GM23338 (cell line): ENCODE results near the gene RHCG. TPM values are rescaled to one million over a fixed set of nuclear protein-coding genes. Genes with fewer than 3 reads are reported as not detected.

Source experiments
- ATAC-seq: fragments of 200-7000 bp; cut with Tn5 transposase; 3 replicates; pipeline ENCODE4 v1.9.1; 2020
- DNase-seq: peaks from one replicate; pipeline ENCODE4 v3.0.0-alpha.2; 2015; ENCODE audit warnings: low spot score
- H2AFZ ChIP-seq: fragments of 200-600 bp; sonication (generic); 2 replicates; pipeline ENCODE4 v1.8.0; 2016; ENCODE audit warnings: antibody characterized with exemption, mild to moderate bottlenecking, moderate library complexity
- H3F3A ChIP-seq: fragments of 200-600 bp; sonication (generic); replicated peaks from 2 replicates; pipeline ENCODE4 v1.8.0; 2017; ENCODE audit warnings: antibody characterized with exemption, mixed run types, low read depth
- H3K27ac ChIP-seq: fragments of 200-600 bp; sonication (generic); 2 replicates; pipeline ENCODE4 v1.6.1; 2016; ENCODE audit warnings: low read depth
- H3K27me3 ChIP-seq: fragments of 200-600 bp; sonication (generic); 2 replicates; pipeline ENCODE4 v1.8.0; 2016; ENCODE audit warnings: mild to moderate bottlenecking, mixed run types, moderate library complexity; ENCODE audit not compliant: insufficient read depth
- H3K36me3 ChIP-seq: fragments of 200-600 bp; sonication (generic); 2 replicates; pipeline ENCODE4 v1.8.0; 2016; ENCODE audit warnings: mild to moderate bottlenecking; ENCODE audit not compliant: insufficient read depth
- H3K4me1 ChIP-seq: fragments of 200-600 bp; sonication (generic); 2 replicates; pipeline ENCODE4 v1.8.0; 2016; ENCODE audit warnings: mild to moderate bottlenecking, moderate library complexity; ENCODE audit not compliant: insufficient read depth
- H3K4me2 ChIP-seq: fragments of 200-600 bp; sonication (generic); 2 replicates; pipeline ENCODE4 v1.7.1; 2017; ENCODE audit warnings: mixed run types
- H3K4me3 ChIP-seq: fragments of 200-600 bp; sonication (generic); 2 replicates; pipeline ENCODE4 v1.6.1; 2016; ENCODE audit warnings: mixed run types
- H3K79me2 ChIP-seq: fragments of 200-600 bp; sonication (generic); replicated peaks from 2 replicates; pipeline ENCODE4 v1.8.0; 2017; ENCODE audit warnings: mild to moderate bottlenecking; ENCODE audit not compliant: insufficient read depth
- H3K9me2 ChIP-seq: fragments of 200-600 bp; sonication (generic); 2 replicates; pipeline ENCODE4 v1.8.0; 2017; ENCODE audit not compliant: insufficient read depth
- H4K20me1 ChIP-seq: fragments of 200-600 bp; sonication (generic); replicated peaks from 2 replicates; pipeline ENCODE4 v1.8.0; 2017; ENCODE audit warnings: mild to moderate bottlenecking; ENCODE audit not compliant: insufficient read depth
- H3K27ac Mint-ChIP-seq: 2 replicates; pipeline ENCODE4 v1.8.0; 2020; ENCODE audit warnings: inconsistent platforms, mild to moderate bottlenecking, moderate library complexity, mixed read lengths
- H3K27me3 Mint-ChIP-seq: 3 replicates; pipeline ENCODE4 v1.8.0; 2022; ENCODE audit warnings: low read depth, mild to moderate bottlenecking, moderate library complexity, mixed read lengths, inconsistent platforms; ENCODE audit not compliant: insufficient read depth, poor library complexity
- H3K36me3 Mint-ChIP-seq: 3 replicates; pipeline ENCODE4 v1.8.0; 2021; ENCODE audit warnings: low read depth, mild to moderate bottlenecking, inconsistent platforms, moderate library complexity, mixed read lengths
- H3K4me1 Mint-ChIP-seq: 3 replicates; pipeline ENCODE4 v1.8.0; 2020; ENCODE audit warnings: mild to moderate bottlenecking, inconsistent platforms, mixed read lengths
- H3K4me3 Mint-ChIP-seq: 3 replicates; pipeline ENCODE4 v1.8.0; 2021; ENCODE audit warnings: moderate library complexity, mild to moderate bottlenecking, inconsistent platforms, mixed read lengths
- H3K9me3 Mint-ChIP-seq: 3 replicates; pipeline ENCODE4 v1.8.0; 2020; ENCODE audit warnings: moderate library complexity, mild to moderate bottlenecking, inconsistent platforms, mixed read lengths
- CREB1 ChIP-seq: fragments of 250-450 bp; sonication (Bioruptor Pico); IDR thresholded peaks from 2 replicates; pipeline ENCODE4 v1.5.0; 2020; ENCODE audit warnings: low read depth, mild to moderate bottlenecking, moderate library complexity
- CTCF ChIP-seq, 2 experiments: fragments of 200-600 bp in 1 of 2; sonication (generic) in 1 of 2; conservative IDR thresholded peaks; 2 replicates each; pipeline versions ENCODE4 v1.5.1 to v1.6.1; 2016 to 2017; ENCODE audit warnings: antibody characterized with exemption in 2 of 2, low read depth in 2 of 2, mild to moderate bottlenecking in 2 of 2, moderate library complexity in 1 of 2
- ETS1 ChIP-seq: IDR thresholded peaks from 2 replicates; pipeline ENCODE4 v1.6.1; 2016; ENCODE audit warnings: antibody characterized with exemption
- EZH2 ChIP-seq: fragments of 200-600 bp; sonication (generic); IDR thresholded peaks from one replicate; pipeline ENCODE4 v1.8.0; 2017; ENCODE audit warnings: antibody characterized with exemption, mild to moderate bottlenecking, low read depth; ENCODE audit not compliant: unreplicated experiment
- EZH2phosphoT487 ChIP-seq: fragments of 200-600 bp; sonication (generic); IDR thresholded peaks from one replicate; pipeline ENCODE4 v1.8.1; 2018; ENCODE audit warnings: antibody characterized with exemption; ENCODE audit not compliant: unreplicated experiment
- JUNB ChIP-seq: IDR thresholded peaks from one replicate; pipeline ENCODE4 v1.6.1; 2016; ENCODE audit warnings: antibody characterized with exemption; ENCODE audit not compliant: unreplicated experiment
- NANOG ChIP-seq: IDR thresholded peaks from 2 replicates; pipeline ENCODE4 v1.6.1; 2016; ENCODE audit warnings: antibody characterized with exemption, borderline replicate concordance
- POLR2AphosphoS5 ChIP-seq: IDR thresholded peaks from 2 replicates; pipeline ENCODE4 v1.6.1; 2016; ENCODE audit warnings: antibody characterized with exemption, low read depth
- REST ChIP-seq: IDR thresholded peaks from one replicate; pipeline ENCODE4 v1.6.1; 2018; ENCODE audit warnings: antibody characterized with exemption; ENCODE audit not compliant: unreplicated experiment
- STAT1 ChIP-seq: IDR thresholded peaks from one replicate; pipeline ENCODE4 v1.6.1; 2016; ENCODE audit warnings: antibody characterized with exemption; ENCODE audit not compliant: unreplicated experiment
- ZNF114 ChIP-seq: fragments of 250-450 bp; sonication (Bioruptor Pico); IDR thresholded peaks from 2 replicates; pipeline ENCODE4 v1.5.0; 2020; ENCODE audit warnings: mild to moderate bottlenecking, moderate library complexity
- ZNF331 ChIP-seq: fragments of 250-450 bp; sonication (Bioruptor Pico); IDR thresholded peaks from 2 replicates; pipeline ENCODE4 v1.5.0; 2020; ENCODE audit warnings: low read depth, mild to moderate bottlenecking, moderate library complexity
- ZNF462 ChIP-seq: fragments of 250-450 bp; sonication (Bioruptor Pico); IDR thresholded peaks from 2 replicates; pipeline ENCODE4 v1.5.0; 2020; ENCODE audit warnings: mild to moderate bottlenecking, moderate library complexity
- polyA plus RNA-seq: library from polyadenylated mRNA; unstranded; fragments of >200 nt; fragmentation: Nextera tagmentation; extraction: Ambion mirVana; gene quantifications from 2 replicates; pipeline ENCODE4 v1.2.1, GENCODE V29; 2016
- total RNA-seq: library from RNA; depleted of rRNA; stranded (reverse); fragments of >200 nt; shearing (Covaris generic); gene quantifications from 2 replicates; pipeline ENCODE4 v1.2.3, GENCODE V29; 2014

RHCG gene
- total and polyA plus RNA-seq, 2 experiments from 2014 or later, result 0.21 to 0.63 TPM

- H3K9me3 Mint-ChIP-seq, result no peaks in the 10 kb centered on the region; the same call in 2 of the 3 replicates
- H3K4me3 ChIP-seq, result no peak overlapping the region
- H3K27me3 Mint-ChIP-seq, result no peaks in the 10 kb centered on the region
- TF ChIP-seq EZH2phosphoT487 (no peak), ZNF114 (no peak), ZNF331 (no peak), ETS1 (no peak), CTCF (conservative IDR thresholded peaks at IDR 0.05; ENCODE audit: low read depth in 2 of 2) (no peak), STAT1 (no peak), REST (no peak), ZNF462 (CRISPR knock-in tag) (no peak), EZH2 (no peak), POLR2AphosphoS5 (no peak), JUNB (no peak), CREB1 (CRISPR knock-in tag) (no peak), NANOG (no peak)
- no peaks in the 10 kb centered on the region for H3K36me3 ChIP-seq
- no peaks in the 10 kb centered on the region for H3K27me3 ChIP-seq
- H3K79me2 ChIP-seq, result no peaks in the 10 kb centered on the region
- no peak overlapping the region for H3K27ac Mint-ChIP-seq
- ATAC-seq (no peak), DNase-seq (no peak)
- no peak overlapping the region for H3K4me3 Mint-ChIP-seq
- no peak overlapping the region for H3K27ac ChIP-seq
- no peaks in the 10 kb centered on the region for H3K4me1 Mint-ChIP-seq
- H3K4me2 ChIP-seq, result no peak overlapping the region
- no peaks in the 10 kb centered on the region for H3K9me2 ChIP-seq
- H3K4me1 ChIP-seq, result no peaks in the 10 kb centered on the region
- H3K36me3 Mint-ChIP-seq, result no peaks in the 10 kb centered on the region
- no peaks in the 10 kb centered on the region for H3F3A ChIP-seq
- no peak overlapping the region for H2AFZ ChIP-seq
- H4K20me1 ChIP-seq, result no peaks in the 10 kb centered on the region
Observed at GRCh38 chr15:89523101-89523500, 26.7 kb upstream of the RHCG start.
